ENCODE measurements around the gene STAMBPL1. TPM values are rescaled to one million over a fixed set of nuclear protein-coding genes. Genes with fewer than 3 reads are reported as not detected.
A peak's percentile ranks its signal among the peaks of the same experiment; 100 is the strongest.

Gene STAMBPL1
- total RNA-seq, 1 donor from 2014 or later: 37.5 TPM

DNA sequence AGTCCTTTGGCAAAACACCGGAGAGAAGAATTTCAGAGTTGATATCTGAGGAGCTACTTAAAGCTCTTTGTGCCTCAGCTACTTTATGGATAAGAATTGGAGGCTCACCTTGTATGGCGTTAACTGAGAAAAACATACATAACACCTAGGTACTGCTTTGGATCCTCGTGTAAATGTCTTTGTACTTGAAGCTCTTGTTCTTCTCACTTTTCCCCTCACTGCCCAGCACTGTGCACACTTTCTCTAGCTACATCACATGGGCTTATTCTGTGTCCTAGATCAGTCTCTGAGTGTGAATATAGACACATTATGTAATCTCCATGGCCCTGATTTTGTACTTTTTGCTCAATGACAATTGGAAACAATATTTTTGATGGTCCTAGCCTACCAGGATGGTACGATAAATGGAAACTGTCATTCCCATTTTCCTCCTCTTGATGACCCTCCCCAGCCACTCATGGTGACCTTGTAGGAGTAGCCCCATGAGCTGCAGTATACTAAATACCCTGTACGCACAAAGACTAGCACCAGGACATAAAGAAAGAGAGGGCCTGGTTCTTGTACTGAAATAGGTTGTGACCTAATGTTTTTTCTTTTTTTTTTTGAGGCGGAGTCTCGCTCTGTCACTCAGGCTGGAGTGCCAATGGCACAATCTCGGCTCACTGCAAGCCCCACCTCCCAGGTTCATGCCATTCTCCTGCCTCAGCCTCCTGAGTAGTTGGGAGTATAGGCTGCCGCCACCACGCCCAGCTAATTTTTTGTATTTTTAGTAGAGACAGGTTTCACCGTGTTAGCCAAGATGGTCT, 22.1 kb downstream of the STAMBPL1 start:
- Mint-ChIP-seq H3K27me3 (ENCODE audit: insufficient read depth) (no peaks in the 10 kb centered on the region), H3K36me3 (ENCODE audit: low read depth) (peaks cover 53% of the 10 kb centered on the region), H3K27ac (peak overlapping the region; percentile 89), H3K4me1 (ENCODE audit: low read depth) (peaks cover 60% of the 10 kb centered on the region), H3K4me3 (peak overlapping the region; percentile 73), H3K9me3 (no peaks in the 10 kb centered on the region)
- DNase-seq (ENCODE audit: low spot score): no peak
- intact Hi-C loops (cut with micrococcal nuclease): loop anchor here (1.0 to 10.0 kb wide), 7 partner anchors 22 to 627 kb away; partner anchors contain the start of gene STAMBPL1

DNA sequence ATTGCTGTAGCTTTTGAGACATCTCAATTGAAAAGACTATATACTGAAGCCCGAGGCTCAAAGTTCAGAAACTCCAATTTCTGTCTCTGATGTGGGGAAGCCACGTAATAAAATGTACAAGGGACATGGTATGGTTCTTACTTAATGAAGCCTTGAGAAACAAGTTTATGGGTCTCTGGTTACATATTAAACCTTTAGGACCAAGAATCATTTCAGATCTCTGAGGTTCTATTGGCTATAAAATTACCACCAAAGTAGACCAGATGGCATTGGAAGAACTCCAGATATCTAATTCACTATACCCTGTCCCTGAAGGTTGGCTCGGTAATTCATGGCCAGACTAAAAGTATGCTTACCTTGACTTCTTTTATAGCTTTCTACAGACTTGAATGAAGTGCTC, 23.7 kb downstream of the STAMBPL1 start:
- peaks cover 52% of the 10 kb centered on the region for H3K36me3 Mint-ChIP-seq (ENCODE audit: low read depth)

DNA sequence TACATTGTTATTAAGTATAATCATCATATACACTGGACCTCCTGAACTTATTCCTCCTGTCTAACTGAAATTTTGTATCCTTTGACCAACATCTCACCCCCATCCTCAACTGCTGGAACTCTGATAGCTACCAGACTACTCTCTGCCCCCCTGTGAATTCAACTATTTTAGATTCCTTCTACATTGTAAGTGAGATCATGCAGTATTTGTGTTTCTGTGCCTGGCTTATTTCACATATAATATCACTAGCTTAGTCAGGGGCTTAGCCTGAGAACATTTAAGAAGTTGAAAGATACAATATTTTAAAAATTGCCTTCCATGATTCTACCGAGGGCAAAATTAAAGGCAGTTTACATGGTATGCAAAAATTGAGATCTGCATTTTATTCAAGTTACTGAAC, 26.9 kb downstream of the STAMBPL1 start:
- no peaks in the 10 kb centered on the region for H3K27me3 Mint-ChIP-seq (ENCODE audit: insufficient read depth)
- H3K4me1 Mint-ChIP-seq (ENCODE audit: low read depth): peaks cover 29% of the 10 kb centered on the region
- intact Hi-C loops (cut with micrococcal nuclease): loop anchor here (10.0 kb wide), 1 partner anchor 632 kb away; no protein-coding TSS in a partner anchor
- H3K4me3 Mint-ChIP-seq: no peak overlapping the region
- H3K9me3 Mint-ChIP-seq: no peaks in the 10 kb centered on the region
- H3K27ac Mint-ChIP-seq: no peak overlapping the region
- H3K36me3 Mint-ChIP-seq (ENCODE audit: low read depth): peaks cover 59% of the 10 kb centered on the region
- no peak for DNase-seq (ENCODE audit: low spot score)

More for the DNA sequence above, 23.7 kb downstream of the STAMBPL1 start:
- Mint-ChIP-seq H3K9me3 (no peaks in the 10 kb centered on the region), H3K27ac (no peak overlapping the region), H3K4me3 (no peak overlapping the region), H3K4me1 (ENCODE audit: low read depth) (peaks cover 57% of the 10 kb centered on the region), H3K27me3 (ENCODE audit: insufficient read depth) (no peaks in the 10 kb centered on the region)
- intact Hi-C loops (cut with micrococcal nuclease): loop anchor here (10.0 kb wide), 1 partner anchor 629 kb away; no protein-coding TSS in a partner anchor
- DNase-seq (ENCODE audit: low spot score): no peak

DNA sequence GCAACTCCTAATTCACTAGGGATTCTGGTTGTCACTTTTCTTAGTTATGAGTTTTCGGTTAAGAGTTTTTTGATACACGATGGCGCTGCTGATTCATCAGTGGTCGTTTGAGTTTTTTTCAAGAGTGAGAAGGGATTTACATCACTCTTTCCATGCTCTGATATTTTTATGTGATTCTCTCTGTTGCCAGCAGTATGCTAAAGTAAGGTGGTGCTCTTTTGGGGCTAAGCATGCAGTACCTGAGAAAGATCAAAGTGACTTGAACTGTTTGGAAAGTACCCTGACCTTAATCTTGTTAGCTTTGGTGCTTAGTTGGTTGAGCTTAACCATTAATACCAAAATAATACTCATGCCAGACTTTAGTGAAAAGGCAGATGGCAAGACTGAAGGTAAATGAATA, 28.1 kb downstream of the STAMBPL1 start:
- intact Hi-C loops (cut with micrococcal nuclease): loop anchor here (10.0 kb wide), 1 partner anchor 633 kb away; no protein-coding TSS in a partner anchor
- peak overlapping the region; percentile 50 for H3K27ac Mint-ChIP-seq
- peaks cover 22% of the 10 kb centered on the region for H3K4me1 Mint-ChIP-seq (ENCODE audit: low read depth)
- no peaks in the 10 kb centered on the region for H3K9me3 Mint-ChIP-seq
- H3K4me3 Mint-ChIP-seq: no peak overlapping the region
- peaks cover 65% of the 10 kb centered on the region for H3K36me3 Mint-ChIP-seq (ENCODE audit: low read depth)
- H3K27me3 Mint-ChIP-seq (ENCODE audit: insufficient read depth): no peaks in the 10 kb centered on the region
- DNase-seq (ENCODE audit: low spot score): no peak

DNA sequence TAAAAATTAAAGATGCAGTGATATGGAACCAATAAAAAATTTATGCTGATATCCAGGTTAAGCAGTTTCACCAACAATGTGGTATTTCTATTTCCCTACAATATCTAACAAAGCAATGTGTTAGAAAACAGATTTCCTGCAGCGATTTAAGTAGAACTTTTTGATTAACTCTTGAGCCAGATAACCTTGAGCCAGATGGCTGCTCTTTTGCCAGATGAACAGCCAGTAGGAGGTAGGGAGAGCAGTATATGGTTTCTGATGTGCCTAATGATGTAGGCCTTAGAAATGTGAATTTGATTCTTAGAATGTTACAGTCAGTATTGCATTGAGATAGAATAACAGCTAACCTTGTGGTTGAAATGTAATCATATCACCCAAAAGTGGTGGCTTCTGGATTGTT, 31.1 kb downstream of the STAMBPL1 start:
- intact Hi-C loops (cut with micrococcal nuclease): no loop called here
- no peaks in the 10 kb centered on the region for H3K27me3 Mint-ChIP-seq (ENCODE audit: insufficient read depth)
- no peak for DNase-seq (ENCODE audit: low spot score)
- H3K4me3 Mint-ChIP-seq: no peak overlapping the region
- peaks cover 60% of the 10 kb centered on the region for H3K36me3 Mint-ChIP-seq (ENCODE audit: low read depth)
- H3K4me1 Mint-ChIP-seq (ENCODE audit: low read depth): peaks cover 22% of the 10 kb centered on the region
- H3K9me3 Mint-ChIP-seq: no peaks in the 10 kb centered on the region
- no peak overlapping the region for H3K27ac Mint-ChIP-seq

DNA sequence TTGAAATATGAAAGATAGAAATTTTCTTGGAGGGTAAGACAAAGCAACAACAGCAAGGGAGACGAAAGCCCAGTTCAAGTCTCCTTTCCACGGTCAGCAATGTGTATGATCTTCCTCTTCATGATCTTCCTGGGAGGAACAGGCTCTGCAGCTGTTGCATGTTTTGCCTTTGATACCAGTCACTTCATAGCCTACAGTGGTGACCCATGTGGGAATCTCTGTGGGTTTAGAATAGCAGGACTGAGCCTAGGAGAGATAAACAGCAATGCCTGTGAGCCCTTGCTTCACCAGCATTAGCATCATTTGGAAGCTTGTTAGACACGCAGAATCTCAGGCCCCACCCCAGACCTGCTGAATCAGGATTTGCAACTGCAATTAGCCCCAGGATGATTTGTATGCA, 31.8 kb downstream of the STAMBPL1 start:
- no peak overlapping the region for H3K27ac Mint-ChIP-seq
- H3K4me3 Mint-ChIP-seq: no peak overlapping the region
- H3K36me3 Mint-ChIP-seq (ENCODE audit: low read depth): peaks cover 62% of the 10 kb centered on the region
- no peaks in the 10 kb centered on the region for H3K27me3 Mint-ChIP-seq (ENCODE audit: insufficient read depth)
- no peak for DNase-seq (ENCODE audit: low spot score)
- no peaks in the 10 kb centered on the region for H3K9me3 Mint-ChIP-seq
- peaks cover 24% of the 10 kb centered on the region for H3K4me1 Mint-ChIP-seq (ENCODE audit: low read depth)
- intact Hi-C loops (cut with micrococcal nuclease): no loop called here

DNA sequence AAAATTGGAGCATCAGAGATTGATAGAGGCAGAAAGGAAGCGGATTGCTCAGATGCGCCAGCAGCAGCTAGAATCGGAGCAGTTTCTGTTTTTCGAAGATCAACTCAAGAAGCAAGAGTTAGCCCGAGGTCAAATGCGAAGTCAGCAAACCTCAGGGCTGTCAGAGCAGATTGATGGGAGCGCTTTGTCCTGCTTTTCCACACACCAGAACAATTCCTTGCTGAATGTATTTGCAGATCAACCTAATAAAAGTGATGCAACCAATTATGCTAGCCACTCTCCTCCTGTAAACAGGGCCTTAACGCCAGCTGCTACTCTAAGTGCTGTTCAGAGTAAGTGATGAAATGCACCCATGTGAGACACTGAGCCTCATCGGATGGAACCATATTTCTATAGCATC, 33.1 kb downstream of the STAMBPL1 start:
- Mint-ChIP-seq H3K4me3 (no peak overlapping the region), H3K36me3 (ENCODE audit: low read depth) (peaks cover 68% of the 10 kb centered on the region), H3K9me3 (no peaks in the 10 kb centered on the region), H3K27ac (no peak overlapping the region), H3K4me1 (ENCODE audit: low read depth) (peaks cover 18% of the 10 kb centered on the region), H3K27me3 (ENCODE audit: insufficient read depth) (no peaks in the 10 kb centered on the region)
- no peak for DNase-seq (ENCODE audit: low spot score)
- intact Hi-C loops (cut with micrococcal nuclease): no loop called here

DNA sequence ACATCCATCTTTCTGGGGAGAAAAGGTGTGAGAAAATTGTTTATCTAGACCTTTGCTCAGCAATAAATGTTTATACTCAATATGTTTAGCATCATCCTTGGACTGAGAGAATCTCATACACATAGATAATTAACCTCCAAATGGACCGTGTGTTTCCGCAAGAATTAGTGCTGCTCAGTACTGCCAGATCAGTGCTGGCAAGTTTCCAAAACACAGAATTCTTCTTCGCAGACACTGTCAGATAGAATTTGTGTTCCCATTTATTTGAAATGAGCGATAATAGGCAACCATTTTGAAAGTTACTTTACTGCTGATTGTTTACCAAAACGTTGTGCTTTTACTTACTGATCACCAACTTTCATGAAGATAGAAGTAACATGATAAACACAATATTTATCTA, 33.7 kb downstream of the STAMBPL1 start:
- peaks cover 11% of the 10 kb centered on the region for H3K4me1 Mint-ChIP-seq (ENCODE audit: low read depth)
- DNase-seq (ENCODE audit: low spot score): no peak
- no peaks in the 10 kb centered on the region for H3K27me3 Mint-ChIP-seq (ENCODE audit: insufficient read depth)
- intact Hi-C loops (cut with micrococcal nuclease): no loop called here
- H3K9me3 Mint-ChIP-seq: no peaks in the 10 kb centered on the region
- peaks cover 63% of the 10 kb centered on the region for H3K36me3 Mint-ChIP-seq (ENCODE audit: low read depth)
- no peak overlapping the region for H3K4me3 Mint-ChIP-seq
- no peak overlapping the region for H3K27ac Mint-ChIP-seq

DNA sequence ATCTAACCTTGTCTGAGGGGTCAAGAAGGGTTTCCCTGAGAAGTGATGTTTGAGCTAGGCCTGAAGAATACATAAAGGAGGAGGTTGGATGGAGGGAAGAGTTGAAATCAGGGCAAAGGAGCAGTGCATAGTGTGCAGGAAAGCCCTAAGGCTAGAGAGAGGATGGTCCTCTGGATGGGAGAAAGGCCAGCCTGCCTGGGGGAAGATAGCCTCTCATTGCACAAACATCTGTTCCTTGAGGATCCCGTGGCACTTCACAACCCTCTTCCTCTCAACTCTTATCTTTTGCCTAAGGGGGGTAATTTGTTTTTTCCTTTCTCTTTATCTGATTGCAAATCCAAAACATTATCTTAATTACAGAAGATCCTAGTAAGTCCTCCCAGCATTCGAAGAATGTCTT, 35.7 kb downstream of the STAMBPL1 start:
- H3K4me3 Mint-ChIP-seq: no peak overlapping the region
- no peak for DNase-seq (ENCODE audit: low spot score)
- no peaks in the 10 kb centered on the region for H3K27me3 Mint-ChIP-seq (ENCODE audit: insufficient read depth)
- peaks cover 57% of the 10 kb centered on the region for H3K36me3 Mint-ChIP-seq (ENCODE audit: low read depth)
- H3K27ac Mint-ChIP-seq: no peak overlapping the region
- H3K9me3 Mint-ChIP-seq: no peaks in the 10 kb centered on the region
- H3K4me1 Mint-ChIP-seq (ENCODE audit: low read depth): peaks cover 10% of the 10 kb centered on the region
- intact Hi-C loops (cut with micrococcal nuclease): no loop called here

DNA sequence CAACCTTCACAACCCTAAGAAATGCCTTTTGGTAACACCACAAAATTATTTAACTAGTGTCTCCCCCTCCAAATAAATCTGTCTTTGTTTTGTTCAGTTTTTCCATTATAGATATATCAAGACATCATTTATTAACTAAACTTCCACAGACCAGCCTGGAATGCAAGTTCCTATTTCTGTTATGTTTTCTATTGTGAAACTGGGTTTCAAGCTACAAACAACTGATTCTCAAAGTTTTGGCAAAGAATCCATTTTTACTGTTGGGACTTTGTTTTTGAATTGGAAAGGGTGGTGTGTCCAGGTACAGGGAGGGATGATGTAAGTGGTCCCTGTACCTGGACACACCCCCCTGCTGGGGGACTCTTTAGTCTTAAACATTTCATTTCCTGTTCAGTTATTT, 36.2 kb downstream of the STAMBPL1 start:
- Mint-ChIP-seq H3K4me1 (ENCODE audit: low read depth) (peaks cover 10% of the 10 kb centered on the region), H3K27me3 (ENCODE audit: insufficient read depth) (no peaks in the 10 kb centered on the region), H3K27ac (no peak overlapping the region), H3K9me3 (no peaks in the 10 kb centered on the region), H3K36me3 (ENCODE audit: low read depth) (peaks cover 57% of the 10 kb centered on the region), H3K4me3 (no peak overlapping the region)
- intact Hi-C loops (cut with micrococcal nuclease): no loop called here
- DNase-seq (ENCODE audit: low spot score): no peak

DNA sequence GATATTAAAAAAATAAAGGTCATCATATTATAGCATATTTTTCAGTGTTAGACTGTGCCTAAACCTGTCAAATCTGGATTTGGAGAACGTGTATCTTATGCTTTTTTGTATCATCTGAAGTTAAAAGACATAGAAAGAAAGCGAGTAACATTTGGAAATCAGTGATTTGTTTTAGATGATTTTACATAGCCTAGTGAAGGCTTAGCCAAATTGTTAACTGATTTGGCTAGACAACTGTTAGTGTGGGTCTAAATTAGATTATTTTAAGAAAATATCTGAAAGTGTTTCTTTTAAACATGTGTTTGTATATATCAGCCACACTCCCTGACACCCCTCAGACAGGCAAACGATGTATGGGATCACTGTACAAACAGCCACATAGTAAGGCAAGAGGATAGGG, 36.9 kb downstream of the STAMBPL1 start:
- Mint-ChIP-seq H3K4me1 (ENCODE audit: low read depth) (peaks cover 10% of the 10 kb centered on the region), H3K27me3 (ENCODE audit: insufficient read depth) (no peaks in the 10 kb centered on the region), H3K36me3 (ENCODE audit: low read depth) (peaks cover 52% of the 10 kb centered on the region), H3K9me3 (no peaks in the 10 kb centered on the region), H3K27ac (no peak overlapping the region), H3K4me3 (no peak overlapping the region)
- intact Hi-C loops (cut with micrococcal nuclease): no loop called here
- DNase-seq (ENCODE audit: low spot score): no peak

DNA sequence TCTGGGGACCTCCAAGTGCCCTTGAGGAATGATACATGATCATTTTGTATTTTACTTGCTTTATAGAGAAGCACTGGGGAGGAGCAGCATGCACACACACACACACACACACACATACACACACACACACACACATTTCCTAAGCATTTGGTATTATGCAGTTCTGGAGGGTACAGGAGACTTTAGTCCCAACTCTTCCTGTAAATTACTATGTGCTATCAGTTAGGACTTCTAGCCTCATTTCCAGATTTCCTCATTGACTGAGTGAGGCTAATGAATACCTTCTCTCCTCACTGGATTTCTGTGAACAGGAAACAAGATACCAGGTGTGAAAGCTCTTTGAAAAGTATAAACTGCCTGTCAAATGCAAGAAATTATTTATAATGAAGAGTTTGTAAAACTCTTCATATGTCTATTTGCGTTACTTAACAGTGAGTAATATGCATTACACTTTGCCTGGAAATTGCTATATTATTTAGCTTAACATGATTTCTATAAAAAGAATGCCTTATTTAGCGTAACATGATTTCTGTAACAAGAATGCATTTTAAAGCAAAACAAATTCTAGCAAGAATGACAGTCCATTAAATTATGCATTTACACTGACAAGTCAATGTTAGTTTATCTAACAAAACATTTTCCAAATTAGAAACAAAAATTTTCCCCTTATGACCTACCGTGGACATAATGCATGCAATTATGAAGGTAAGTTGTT, 38.3 kb downstream of the STAMBPL1 start:
- no peaks in the 10 kb centered on the region for H3K9me3 Mint-ChIP-seq
- H3K27me3 Mint-ChIP-seq (ENCODE audit: insufficient read depth): no peaks in the 10 kb centered on the region
- no peak for DNase-seq (ENCODE audit: low spot score)
- H3K4me3 Mint-ChIP-seq: no peak overlapping the region
- intact Hi-C loops (cut with micrococcal nuclease): no loop called here
- H3K36me3 Mint-ChIP-seq (ENCODE audit: low read depth): peaks cover 43% of the 10 kb centered on the region
- H3K27ac Mint-ChIP-seq: no peak overlapping the region
- peaks cover 10% of the 10 kb centered on the region for H3K4me1 Mint-ChIP-seq (ENCODE audit: low read depth)

DNA sequence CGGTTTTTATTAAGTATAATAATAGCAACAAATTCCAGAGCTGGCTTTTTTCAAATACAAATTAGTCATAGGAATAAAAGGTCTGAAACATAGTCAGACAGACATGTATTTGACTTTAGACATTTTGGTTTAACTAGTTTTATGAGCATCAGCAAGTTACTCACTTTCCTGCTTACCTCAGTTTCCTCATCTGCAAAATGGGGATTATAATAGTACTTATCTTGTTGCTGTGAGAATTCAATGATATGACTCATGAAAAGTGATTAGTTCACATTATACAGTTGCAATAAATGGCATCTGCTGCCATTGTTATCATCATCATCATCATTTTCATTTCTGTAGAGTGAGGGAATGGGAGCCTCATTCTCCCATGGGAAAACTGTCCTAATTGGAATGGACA, 39.0 kb downstream of the STAMBPL1 start:
- peaks cover 45% of the 10 kb centered on the region for H3K36me3 Mint-ChIP-seq (ENCODE audit: low read depth)
- peaks cover 10% of the 10 kb centered on the region for H3K4me1 Mint-ChIP-seq (ENCODE audit: low read depth)
- no peak overlapping the region for H3K27ac Mint-ChIP-seq

More for the DNA sequence above, 39.0 kb downstream of the STAMBPL1 start:
- no peak for DNase-seq (ENCODE audit: low spot score)
- intact Hi-C loops (cut with micrococcal nuclease): no loop called here
- Mint-ChIP-seq H3K9me3 (no peaks in the 10 kb centered on the region), H3K4me3 (no peak overlapping the region), H3K27me3 (ENCODE audit: insufficient read depth) (no peaks in the 10 kb centered on the region)
